Measurements from ENCODE around the gene KAT7.

GRCh38 chr17:49858796-49859195, 70.3 kb downstream of the KAT7 start:
- TF ChIP-seq GATA2 (IDR thresholded peaks at IDR 0.05; ENCODE audit: low read depth, low read length) (no peak), GATA3 (IDR thresholded peaks at IDR 0.05; ENCODE audit: low read depth, low read length) (no peak)

Data from SH-SY5Y (cell line).